ENCODE measurements around the gene ATXN10.

DNA sequence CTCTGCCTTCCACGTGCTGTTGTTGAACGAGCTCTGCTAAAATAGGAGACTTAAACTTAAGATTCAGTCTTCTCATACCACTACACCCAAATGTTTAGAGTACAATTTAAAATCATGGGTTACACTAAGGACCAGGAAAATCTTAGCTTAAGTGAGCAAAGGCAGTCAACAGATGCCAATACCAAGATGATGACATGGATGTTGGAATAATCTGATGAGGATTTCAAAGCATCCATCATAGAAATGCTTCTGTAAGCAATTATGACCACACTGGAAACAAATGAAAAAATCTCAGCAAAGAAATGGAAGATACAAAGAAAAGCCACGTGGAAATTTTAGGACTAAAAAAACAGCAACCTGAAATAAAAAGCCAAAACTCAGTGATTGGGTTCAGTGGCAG, 109.8 kb downstream of the ATXN10 start:
- TF ChIP-seq POLR2A (IDR thresholded peaks at IDR 0.05): no peak
- TF ChIP-seq, protein P1, sequence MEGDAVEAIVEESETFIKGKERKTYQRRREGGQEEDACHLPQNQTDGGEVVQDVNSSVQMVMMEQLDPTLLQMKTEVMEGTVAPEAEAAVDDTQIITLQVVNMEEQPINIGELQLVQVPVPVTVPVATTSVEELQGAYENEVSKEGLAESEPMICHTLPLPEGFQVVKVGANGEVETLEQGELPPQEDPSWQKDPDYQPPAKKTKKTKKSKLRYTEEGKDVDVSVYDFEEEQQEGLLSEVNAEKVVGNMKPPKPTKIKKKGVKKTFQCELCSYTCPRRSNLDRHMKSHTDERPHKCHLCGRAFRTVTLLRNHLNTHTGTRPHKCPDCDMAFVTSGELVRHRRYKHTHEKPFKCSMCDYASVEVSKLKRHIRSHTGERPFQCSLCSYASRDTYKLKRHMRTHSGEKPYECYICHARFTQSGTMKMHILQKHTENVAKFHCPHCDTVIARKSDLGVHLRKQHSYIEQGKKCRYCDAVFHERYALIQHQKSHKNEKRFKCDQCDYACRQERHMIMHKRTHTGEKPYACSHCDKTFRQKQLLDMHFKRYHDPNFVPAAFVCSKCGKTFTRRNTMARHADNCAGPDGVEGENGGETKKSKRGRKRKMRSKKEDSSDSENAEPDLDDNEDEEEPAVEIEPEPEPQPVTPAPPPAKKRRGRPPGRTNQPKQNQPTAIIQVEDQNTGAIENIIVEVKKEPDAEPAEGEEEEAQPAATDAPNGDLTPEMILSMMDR (IDR thresholded peaks at IDR 0.05): no peak

All from lower leg skin (tissue), 3 donors.